HEK293 (cell line): Measurements from ENCODE around the gene LARGE1.

ENCODE experiments used
- ZNF174 ChIP-seq: fragments of 450-650 bp; formaldehyde crosslinking; IDR thresholded peaks from 2 replicates; pipeline ENCODE4 v1.5.0; 2017; ENCODE audit warnings: missing biosample characterization, mild to moderate bottlenecking, missing genetic modification characterization
- ZNF529 ChIP-seq: fragments of 450-650 bp; formaldehyde crosslinking; IDR thresholded peaks from 2 replicates; pipeline ENCODE4 v1.5.1; 2017; ENCODE audit warnings: missing genetic modification characterization, missing biosample characterization; ENCODE audit not compliant: insufficient replicate concordance
- ZNF548 ChIP-seq: fragments of 450-650 bp; formaldehyde crosslinking; IDR thresholded peaks from 2 replicates; pipeline ENCODE4 v1.5.1; 2016; ENCODE audit warnings: missing biosample characterization, missing genetic modification characterization
- ZNF792 ChIP-seq: fragments of 450-650 bp; formaldehyde crosslinking; IDR thresholded peaks from 2 replicates; pipeline ENCODE4 v1.5.1; 2016; ENCODE audit warnings: missing biosample characterization, missing genetic modification characterization
- TF ChIP-seq, protein P1 (sequence below): fragments of 450-650 bp; formaldehyde crosslinking; IDR thresholded peaks from 2 replicates; pipeline ENCODE4 v1.5.1; 2016; ENCODE audit warnings: missing biosample characterization, missing genetic modification characterization
- TF ChIP-seq, protein P2 (sequence below): fragments of 450-650 bp; formaldehyde crosslinking; IDR thresholded peaks from 2 replicates; pipeline ENCODE4 v1.5.1; 2016; ENCODE audit warnings: missing biosample characterization, missing genetic modification characterization
- TF ChIP-seq, protein P3 (sequence below): fragments of 450-650 bp; formaldehyde crosslinking; IDR thresholded peaks from 2 replicates; pipeline ENCODE4 v1.5.1; 2016; ENCODE audit warnings: missing biosample characterization, missing genetic modification characterization

DNA sequence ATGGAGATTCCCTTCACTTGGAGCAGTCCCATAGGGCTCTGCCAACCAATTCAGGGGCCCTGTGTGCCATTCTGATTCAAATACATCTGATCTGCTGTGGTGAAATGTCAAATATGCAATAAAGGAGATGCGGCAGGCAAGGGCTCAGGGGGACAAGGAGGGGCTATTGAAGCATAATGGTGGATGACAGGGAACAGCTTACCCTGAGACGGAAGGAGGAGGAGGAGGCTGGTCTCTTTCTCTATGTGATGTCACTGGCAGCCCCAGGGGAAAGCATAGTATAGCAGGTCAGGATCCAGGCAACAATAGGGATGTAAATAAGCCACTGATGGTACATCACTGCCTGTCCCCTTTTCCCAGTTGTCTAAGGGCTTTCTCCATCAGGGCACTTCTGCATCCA lies 511.2 kb downstream of the LARGE1 start:
- TF ChIP-seq ZNF792 (tag by site-specific recombination) = no peak
- TF ChIP-seq ZNF548 (tag by site-specific recombination) = no peak
- TF ChIP-seq, protein P1, sequence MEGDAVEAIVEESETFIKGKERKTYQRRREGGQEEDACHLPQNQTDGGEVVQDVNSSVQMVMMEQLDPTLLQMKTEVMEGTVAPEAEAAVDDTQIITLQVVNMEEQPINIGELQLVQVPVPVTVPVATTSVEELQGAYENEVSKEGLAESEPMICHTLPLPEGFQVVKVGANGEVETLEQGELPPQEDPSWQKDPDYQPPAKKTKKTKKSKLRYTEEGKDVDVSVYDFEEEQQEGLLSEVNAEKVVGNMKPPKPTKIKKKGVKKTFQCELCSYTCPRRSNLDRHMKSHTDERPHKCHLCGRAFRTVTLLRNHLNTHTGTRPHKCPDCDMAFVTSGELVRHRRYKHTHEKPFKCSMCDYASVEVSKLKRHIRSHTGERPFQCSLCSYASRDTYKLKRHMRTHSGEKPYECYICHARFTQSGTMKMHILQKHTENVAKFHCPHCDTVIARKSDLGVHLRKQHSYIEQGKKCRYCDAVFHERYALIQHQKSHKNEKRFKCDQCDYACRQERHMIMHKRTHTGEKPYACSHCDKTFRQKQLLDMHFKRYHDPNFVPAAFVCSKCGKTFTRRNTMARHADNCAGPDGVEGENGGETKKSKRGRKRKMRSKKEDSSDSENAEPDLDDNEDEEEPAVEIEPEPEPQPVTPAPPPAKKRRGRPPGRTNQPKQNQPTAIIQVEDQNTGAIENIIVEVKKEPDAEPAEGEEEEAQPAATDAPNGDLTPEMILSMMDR (tag by site-specific recombination) = no peak
- TF ChIP-seq, protein P2, sequence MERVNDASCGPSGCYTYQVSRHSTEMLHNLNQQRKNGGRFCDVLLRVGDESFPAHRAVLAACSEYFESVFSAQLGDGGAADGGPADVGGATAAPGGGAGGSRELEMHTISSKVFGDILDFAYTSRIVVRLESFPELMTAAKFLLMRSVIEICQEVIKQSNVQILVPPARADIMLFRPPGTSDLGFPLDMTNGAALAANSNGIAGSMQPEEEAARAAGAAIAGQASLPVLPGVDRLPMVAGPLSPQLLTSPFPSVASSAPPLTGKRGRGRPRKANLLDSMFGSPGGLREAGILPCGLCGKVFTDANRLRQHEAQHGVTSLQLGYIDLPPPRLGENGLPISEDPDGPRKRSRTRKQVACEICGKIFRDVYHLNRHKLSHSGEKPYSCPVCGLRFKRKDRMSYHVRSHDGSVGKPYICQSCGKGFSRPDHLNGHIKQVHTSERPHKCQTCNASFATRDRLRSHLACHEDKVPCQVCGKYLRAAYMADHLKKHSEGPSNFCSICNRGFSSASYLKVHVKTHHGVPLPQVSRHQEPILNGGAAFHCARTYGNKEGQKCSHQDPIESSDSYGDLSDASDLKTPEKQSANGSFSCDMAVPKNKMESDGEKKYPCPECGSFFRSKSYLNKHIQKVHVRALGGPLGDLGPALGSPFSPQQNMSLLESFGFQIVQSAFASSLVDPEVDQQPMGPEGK (tag by site-specific recombination) = no peak
- no peak for TF ChIP-seq ZNF174
- TF ChIP-seq, protein P3, sequence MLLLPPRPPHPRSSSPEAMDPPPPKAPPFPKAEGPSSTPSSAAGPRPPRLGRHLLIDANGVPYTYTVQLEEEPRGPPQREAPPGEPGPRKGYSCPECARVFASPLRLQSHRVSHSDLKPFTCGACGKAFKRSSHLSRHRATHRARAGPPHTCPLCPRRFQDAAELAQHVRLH (tag by site-specific recombination) = no peak
- no peak for TF ChIP-seq ZNF529 (tag by site-specific recombination)
